ENCODE data around the gene HMGCLL1. TPM values are rescaled to one million over a fixed set of nuclear protein-coding genes. Genes with fewer than 3 reads are reported as not detected.

The HMGCLL1 gene
- total RNA-seq, 6 experiments from 2014 or later = not detected

- no peaks in the 10 kb centered on the region for H3K36me3 Mint-ChIP-seq (ENCODE audit: low read depth)
- no peak overlapping the region for H3K4me3 Mint-ChIP-seq
- H3K4me1 Mint-ChIP-seq (ENCODE audit: low read depth) = peaks cover 7% of the 10 kb centered on the region; the same call in 1 of the 2 replicates
- no peak overlapping the region for H3K27ac Mint-ChIP-seq
- no peaks in the 10 kb centered on the region for H3K9me3 Mint-ChIP-seq
- no peaks in the 10 kb centered on the region; the same call in 1 of the 2 replicates for H3K27me3 Mint-ChIP-seq (ENCODE audit: insufficient read depth)
- peak; percentile 8 for DNase-seq
- no peak for TF ChIP-seq CTCF (IDR thresholded peaks at IDR 0.05)
Observed at GRCh38 chr6:55448451-55448850, 130.5 kb downstream of the HMGCLL1 start.

- no peak for DNase-seq
- no peak for TF ChIP-seq CTCF (IDR thresholded peaks at IDR 0.05)
- no peaks in the 10 kb centered on the region for H3K36me3 Mint-ChIP-seq (ENCODE audit: low read depth)
- no peak overlapping the region for H3K4me3 Mint-ChIP-seq
- H3K27me3 Mint-ChIP-seq (ENCODE audit: insufficient read depth) = no peaks in the 10 kb centered on the region; the same call in 1 of the 2 replicates
- peaks cover 7% of the 10 kb centered on the region; the same call in 1 of the 2 replicates for H3K4me1 Mint-ChIP-seq (ENCODE audit: low read depth)
- H3K9me3 Mint-ChIP-seq = no peaks in the 10 kb centered on the region
- no peak overlapping the region for H3K27ac Mint-ChIP-seq
Observed at GRCh38 chr6:55447891-55448290, 131.1 kb downstream of the HMGCLL1 start.

GRCh38 chr6:55445648-55446204 is 133.3 kb downstream of the HMGCLL1 start:
- Mint-ChIP-seq H3K36me3 (ENCODE audit: low read depth) (no peaks in the 10 kb centered on the region), H3K4me1 (ENCODE audit: low read depth) (peaks cover 7% of the 10 kb centered on the region; the same call in 1 of the 2 replicates), H3K27ac (no peak overlapping the region), H3K9me3 (no peaks in the 10 kb centered on the region), H3K27me3 (ENCODE audit: insufficient read depth) (peaks cover 8% of the 10 kb centered on the region; the same call in 1 of the 2 replicates), H3K4me3 (no peak overlapping the region)
- peak; percentile 12 for DNase-seq
- peak; percentile 85 for TF ChIP-seq CTCF (IDR thresholded peaks at IDR 0.05)

- H3K4me1 Mint-ChIP-seq (ENCODE audit: low read depth) = peaks cover 2% of the 10 kb centered on the region; the same call in 1 of the 2 replicates
- no peak overlapping the region for H3K4me3 Mint-ChIP-seq
- no peak for TF ChIP-seq CTCF (IDR thresholded peaks at IDR 0.05)
- no peak for DNase-seq
- no peaks in the 10 kb centered on the region for H3K36me3 Mint-ChIP-seq (ENCODE audit: low read depth)
- no peak overlapping the region for H3K27ac Mint-ChIP-seq
- peaks cover 8% of the 10 kb centered on the region; the same call in 1 of the 2 replicates for H3K27me3 Mint-ChIP-seq (ENCODE audit: insufficient read depth)
- no peaks in the 10 kb centered on the region for H3K9me3 Mint-ChIP-seq
Observed at GRCh38 chr6:55443238-55444134, 135.5 kb downstream of the HMGCLL1 start.

- no peak for DNase-seq
- H3K27me3 Mint-ChIP-seq (ENCODE audit: insufficient read depth) = peaks cover 8% of the 10 kb centered on the region; the same call in 1 of the 2 replicates
- H3K36me3 Mint-ChIP-seq (ENCODE audit: low read depth) = no peaks in the 10 kb centered on the region
- no peak overlapping the region for H3K27ac Mint-ChIP-seq
- no peaks in the 10 kb centered on the region for H3K4me1 Mint-ChIP-seq (ENCODE audit: low read depth)
- TF ChIP-seq CTCF (IDR thresholded peaks at IDR 0.05) = no peak
- no peaks in the 10 kb centered on the region for H3K9me3 Mint-ChIP-seq
- H3K4me3 Mint-ChIP-seq = no peak overlapping the region
Observed at GRCh38 chr6:55438203-55438602, 140.8 kb downstream of the HMGCLL1 start.
